ENCODE results near the gene PFN1.
A peak's percentile ranks its signal among the peaks of the same experiment; 100 is the strongest.
"Not testable (repeated sequence)": the region's sequence is repeated elsewhere in the genome, so short reads cannot be mapped to it uniquely, and the experiment has no call there.

Gene PFN1

GRCh38 chr17:4913994-4914393 lies 34.3 kb downstream of the PFN1 start:
- Histone ChIP-seq H3K9ac (ENCODE audit: low read length) (no peak overlapping the region), H3K4me3 (ENCODE audit: low read depth, low read length, poor library complexity, severe bottlenecking) (no peak overlapping the region), H3K9me2 (ENCODE audit: low read depth, low read length) (no peaks in the 10 kb centered on the region)

GRCh38 chr17:4908711-4909496 lies 39.4 kb downstream of the PFN1 start:
- Histone ChIP-seq H4K20me1 (ENCODE audit: insufficient read depth, low read length) (no peaks in the 10 kb centered on the region), H3K27ac (ENCODE audit: low read depth, low read length, poor library complexity, severe bottlenecking) (no peak overlapping the region), H3K4me3 (ENCODE audit: low read depth, low read length, poor library complexity, severe bottlenecking) (no peak overlapping the region), H3K4me2 (ENCODE audit: low read length) (no peak overlapping the region), H3K79me2 (ENCODE audit: insufficient read depth, low read length) (no peaks in the 10 kb centered on the region), H3K4me1 (ENCODE audit: insufficient read depth, low read length, severe bottlenecking) (no peaks in the 10 kb centered on the region), H3K9me3 (ENCODE audit: low read length) (no peaks in the 10 kb centered on the region), H3K9ac (ENCODE audit: low read length) (no peak overlapping the region), H3K9me2 (ENCODE audit: low read depth, low read length) (no peaks in the 10 kb centered on the region), H3K27me3 (ENCODE audit: insufficient read depth, low read length) (no peaks in the 10 kb centered on the region), H3F3A (ENCODE audit: insufficient read depth, low read length) (no peaks in the 10 kb centered on the region), H3K36me3 (ENCODE audit: insufficient read depth, low read length) (no peaks in the 10 kb centered on the region), H2AFZ (ENCODE audit: low read length) (no peak overlapping the region)
- no peak for TF ChIP-seq EZH2 (IDR thresholded peaks at IDR 0.05; ENCODE audit: borderline replicate concordance, low read length)
- TF ChIP-seq, protein P1, sequence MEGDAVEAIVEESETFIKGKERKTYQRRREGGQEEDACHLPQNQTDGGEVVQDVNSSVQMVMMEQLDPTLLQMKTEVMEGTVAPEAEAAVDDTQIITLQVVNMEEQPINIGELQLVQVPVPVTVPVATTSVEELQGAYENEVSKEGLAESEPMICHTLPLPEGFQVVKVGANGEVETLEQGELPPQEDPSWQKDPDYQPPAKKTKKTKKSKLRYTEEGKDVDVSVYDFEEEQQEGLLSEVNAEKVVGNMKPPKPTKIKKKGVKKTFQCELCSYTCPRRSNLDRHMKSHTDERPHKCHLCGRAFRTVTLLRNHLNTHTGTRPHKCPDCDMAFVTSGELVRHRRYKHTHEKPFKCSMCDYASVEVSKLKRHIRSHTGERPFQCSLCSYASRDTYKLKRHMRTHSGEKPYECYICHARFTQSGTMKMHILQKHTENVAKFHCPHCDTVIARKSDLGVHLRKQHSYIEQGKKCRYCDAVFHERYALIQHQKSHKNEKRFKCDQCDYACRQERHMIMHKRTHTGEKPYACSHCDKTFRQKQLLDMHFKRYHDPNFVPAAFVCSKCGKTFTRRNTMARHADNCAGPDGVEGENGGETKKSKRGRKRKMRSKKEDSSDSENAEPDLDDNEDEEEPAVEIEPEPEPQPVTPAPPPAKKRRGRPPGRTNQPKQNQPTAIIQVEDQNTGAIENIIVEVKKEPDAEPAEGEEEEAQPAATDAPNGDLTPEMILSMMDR (IDR thresholded peaks at IDR 0.05; ENCODE audit: low read length), result peak; percentile 70

More at GRCh38 chr17:4913994-4914393, 34.3 kb downstream of the PFN1 start:
- Histone ChIP-seq H4K20me1 (ENCODE audit: insufficient read depth, low read length) (no peaks in the 10 kb centered on the region), H3K4me2 (ENCODE audit: low read length) (no peak overlapping the region), H3K27me3 (ENCODE audit: insufficient read depth, low read length) (no peaks in the 10 kb centered on the region), H3K4me1 (ENCODE audit: insufficient read depth, low read length, severe bottlenecking) (no peaks in the 10 kb centered on the region), H3K27ac (ENCODE audit: low read depth, low read length, poor library complexity, severe bottlenecking) (no peak overlapping the region), H3F3A (ENCODE audit: insufficient read depth, low read length) (no peaks in the 10 kb centered on the region), H3K36me3 (ENCODE audit: insufficient read depth, low read length) (no peaks in the 10 kb centered on the region), H3K9me3 (ENCODE audit: low read length) (no peaks in the 10 kb centered on the region), H2AFZ (ENCODE audit: low read length) (no peak overlapping the region), H3K79me2 (ENCODE audit: insufficient read depth, low read length) (no peaks in the 10 kb centered on the region)
- no peak for TF ChIP-seq EZH2 (IDR thresholded peaks at IDR 0.05; ENCODE audit: borderline replicate concordance, low read length)
- TF ChIP-seq, protein P1 (IDR thresholded peaks at IDR 0.05; ENCODE audit: low read length), result no peak

DNA sequence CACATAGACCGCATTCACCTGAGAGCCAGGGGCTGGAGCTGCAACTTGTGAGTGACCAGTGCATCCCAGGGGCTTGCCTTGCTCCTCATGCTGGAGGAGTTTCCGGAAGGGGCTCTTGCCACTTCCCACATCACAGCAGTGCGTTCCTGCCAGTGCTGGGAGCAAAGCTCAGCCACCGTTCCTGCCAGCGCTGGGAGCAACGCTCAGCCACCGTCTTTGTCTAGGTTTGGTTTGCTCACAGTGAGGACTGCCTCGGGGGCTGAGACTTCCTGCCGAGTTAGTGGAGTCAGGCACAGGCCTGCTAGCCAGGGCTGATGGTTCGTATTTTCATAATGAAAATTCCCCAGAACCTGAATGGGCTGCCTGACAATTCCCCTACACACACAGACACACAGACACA lies 40.0 kb downstream of the PFN1 start:
- H3K79me2 ChIP-seq (ENCODE audit: insufficient read depth, low read length), result no peaks in the 10 kb centered on the region
- H2AFZ ChIP-seq (ENCODE audit: low read length), result no peak overlapping the region
- no peak overlapping the region for H3K4me2 ChIP-seq (ENCODE audit: low read length)
- H3K9me3 ChIP-seq (ENCODE audit: low read length), result no peaks in the 10 kb centered on the region
- no peak overlapping the region for H3K9ac ChIP-seq (ENCODE audit: low read length)
- H3K4me1 ChIP-seq (ENCODE audit: insufficient read depth, low read length, severe bottlenecking), result peaks cover 3% of the 10 kb centered on the region
- no peak for TF ChIP-seq EZH2 (IDR thresholded peaks at IDR 0.05; ENCODE audit: borderline replicate concordance, low read length)
- TF ChIP-seq, protein P1 (IDR thresholded peaks at IDR 0.05; ENCODE audit: low read length), result no peak
- no peaks in the 10 kb centered on the region for H3K9me2 ChIP-seq (ENCODE audit: low read depth, low read length)
- H3K27ac ChIP-seq (ENCODE audit: low read depth, low read length, poor library complexity, severe bottlenecking), result no peak overlapping the region
- no peaks in the 10 kb centered on the region for H4K20me1 ChIP-seq (ENCODE audit: insufficient read depth, low read length)
- H3K4me3 ChIP-seq (ENCODE audit: low read depth, low read length, poor library complexity, severe bottlenecking), result no peak overlapping the region
- no peaks in the 10 kb centered on the region for H3K36me3 ChIP-seq (ENCODE audit: insufficient read depth, low read length)
- no peaks in the 10 kb centered on the region for H3F3A ChIP-seq (ENCODE audit: insufficient read depth, low read length)
- no peaks in the 10 kb centered on the region for H3K27me3 ChIP-seq (ENCODE audit: insufficient read depth, low read length)

- peaks cover 12% of the 10 kb centered on the region for H3K4me1 ChIP-seq (ENCODE audit: insufficient read depth, low read length, severe bottlenecking)
- H3F3A ChIP-seq (ENCODE audit: insufficient read depth, low read length), result not testable (repeated sequence)
Measured at GRCh38 chr17:4906642-4907041, 41.7 kb downstream of the PFN1 start.

More at GRCh38 chr17:4906642-4907041, 41.7 kb downstream of the PFN1 start:
- not testable (repeated sequence) for H3K9me3 ChIP-seq (ENCODE audit: low read length); H3K4me3 ChIP-seq (ENCODE audit: low read depth, low read length, poor library complexity, severe bottlenecking); H3K27me3 ChIP-seq (ENCODE audit: insufficient read depth, low read length); H3K9ac ChIP-seq (ENCODE audit: low read length); H3K79me2 ChIP-seq (ENCODE audit: insufficient read depth, low read length); H3K36me3 ChIP-seq (ENCODE audit: insufficient read depth, low read length); H4K20me1 ChIP-seq (ENCODE audit: insufficient read depth, low read length); H3K27ac ChIP-seq (ENCODE audit: low read depth, low read length, poor library complexity, severe bottlenecking); H2AFZ ChIP-seq (ENCODE audit: low read length); H3K9me2 ChIP-seq (ENCODE audit: low read depth, low read length); H3K4me2 ChIP-seq (ENCODE audit: low read length)

Measured in OCI-LY1 (cell line).